Fibroblast of skin of back (primary cell): ENCODE measurements around the gene TAPBP.
"Not testable (repeated sequence)": the region's sequence is repeated elsewhere in the genome, so short reads cannot be mapped to it uniquely, and the experiment has no call there.

Source experiments
- DNase-seq: peaks from one replicate; pipeline ENCODE4 v3.0.0-alpha.2; 2013

The TAPBP gene

GRCh38 chr6:33275795-33276580 lies 37.9 kb downstream of the TAPBP start:
- not testable (repeated sequence) for DNase-seq

GRCh38 chr6:33273924-33274902 lies 39.7 kb downstream of the TAPBP start:
- DNase-seq: no peak

DNA sequence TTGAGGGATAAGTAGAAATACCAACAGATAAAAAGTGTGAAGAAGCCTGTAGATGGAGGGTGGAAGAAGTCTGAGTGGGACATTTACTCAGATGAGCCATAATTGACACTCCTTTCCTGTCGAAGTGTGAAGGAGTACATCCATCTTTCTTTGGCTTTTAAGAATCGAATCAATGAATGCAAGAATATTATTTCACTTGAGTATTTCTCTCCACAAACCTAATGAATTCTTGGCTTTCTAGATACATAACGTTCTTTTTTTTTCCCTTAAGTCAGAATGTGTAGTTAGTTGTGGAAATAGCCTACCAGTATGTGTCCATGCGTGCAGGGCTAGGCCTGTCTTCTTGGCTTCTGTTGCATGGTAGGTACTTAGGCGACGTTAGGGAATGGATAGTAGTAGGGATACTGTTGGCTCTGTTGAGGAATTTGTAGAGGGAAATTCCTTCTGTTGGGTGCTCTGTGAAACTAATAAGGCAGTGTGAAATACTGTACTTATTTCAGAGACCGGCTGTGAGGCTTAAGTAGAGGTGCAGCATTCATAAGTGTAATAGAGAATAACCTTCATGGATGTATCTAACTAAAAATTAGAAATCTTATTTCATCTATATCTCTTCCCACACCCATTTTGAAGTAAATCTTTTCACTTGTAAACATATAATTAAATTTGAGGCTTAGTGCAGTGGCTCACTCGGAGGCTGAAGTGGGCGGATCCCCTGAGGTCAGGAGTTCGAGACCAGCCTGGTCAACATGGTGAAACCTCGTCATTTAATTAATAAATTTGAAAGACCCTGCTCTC lies 40.6 kb downstream of the TAPBP start:
- DNase-seq: no peak

GRCh38 chr6:33272275-33273128 lies 41.4 kb downstream of the TAPBP start:
- DNase-seq: no peak

DNA sequence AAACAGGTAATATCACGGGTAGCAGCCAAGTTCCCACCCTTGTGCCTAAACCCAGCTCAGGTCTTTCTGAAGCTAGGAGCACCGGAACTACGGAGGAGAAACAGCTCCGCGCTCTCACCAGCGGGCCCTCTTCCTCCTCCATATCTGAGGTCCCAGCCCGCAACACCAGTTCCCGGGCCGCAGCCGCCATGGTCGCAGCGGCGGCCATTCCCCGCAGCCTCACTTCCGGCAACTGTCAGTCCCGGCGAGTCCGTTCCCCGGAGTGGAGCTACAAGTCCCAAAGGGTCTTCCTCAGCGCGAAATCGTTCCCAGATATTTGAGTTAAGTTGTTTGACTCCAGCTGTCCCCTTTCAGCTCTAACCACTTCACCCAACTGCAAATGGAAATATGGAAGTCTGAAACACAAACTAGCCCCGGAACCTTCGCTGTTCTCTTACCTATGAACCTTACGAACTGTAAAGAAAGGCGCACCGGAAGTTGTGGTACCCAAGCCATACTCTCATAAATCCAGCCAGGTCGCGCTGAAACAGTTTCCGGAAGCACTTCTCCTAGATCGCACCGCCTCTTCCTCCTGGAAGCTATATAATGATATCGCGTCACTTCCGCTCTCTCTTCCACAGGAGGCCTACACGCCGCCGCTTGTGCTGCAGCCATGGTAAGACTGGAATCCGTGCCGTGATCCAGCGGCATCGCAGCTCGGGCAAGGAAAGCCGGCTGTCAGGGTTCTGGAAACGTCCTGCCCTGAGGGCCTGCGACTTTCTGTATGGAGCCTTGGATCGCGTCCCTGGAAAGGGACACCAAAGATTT lies 42.2 kb downstream of the TAPBP start, which contains the start of the genes RPS18 and VPS52:
Gene RPS18, plus strand, starts transcription at position 608 of the 807 bp plus-strand sequence. Its CDS starts 45 bp downstream, at position 653.
Gene VPS52, minus strand, starts transcription at position 409 of the 807 bp plus-strand sequence. Its CDS starts 201 bp downstream, at position 208.
- DNase-seq: peak; percentile 99

DNA sequence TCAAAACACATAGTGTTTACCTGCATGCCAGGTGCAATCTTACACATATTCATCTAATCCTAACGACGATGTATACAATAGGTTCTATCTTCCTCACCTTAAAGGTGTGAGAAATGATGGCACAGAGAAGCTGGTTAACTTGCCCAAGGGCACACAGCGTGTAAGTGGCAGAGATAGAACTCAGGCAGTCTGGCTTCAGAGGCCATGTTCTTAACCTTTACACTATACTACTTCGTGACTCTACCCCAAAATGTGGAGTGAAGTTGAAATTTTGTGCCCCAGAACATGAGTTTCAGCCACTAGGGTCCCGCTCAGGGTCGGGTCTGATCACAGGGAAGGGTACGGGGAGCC lies 42.8 kb downstream of the TAPBP start:
- peak; percentile 27 for DNase-seq

DNA sequence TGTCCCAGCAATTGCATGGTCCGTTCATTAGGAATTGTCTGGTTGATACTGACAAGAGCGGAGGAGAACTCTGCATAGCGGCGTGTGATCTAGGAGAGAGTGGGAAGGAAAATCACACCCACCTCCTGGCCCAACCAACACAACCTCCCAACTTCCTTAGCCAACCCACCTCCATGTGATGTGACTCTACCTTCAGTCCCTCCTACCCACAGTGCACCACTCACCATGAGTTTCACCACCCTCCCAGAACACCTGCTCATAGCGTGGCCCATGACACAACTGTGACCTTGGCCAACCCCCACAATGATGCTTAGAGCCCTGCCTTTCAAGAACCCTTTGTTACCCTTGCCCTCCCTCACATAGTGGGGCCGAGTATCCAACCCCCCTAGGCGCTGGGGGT lies 49.9 kb downstream of the TAPBP start:
- DNase-seq: no peak

DNA sequence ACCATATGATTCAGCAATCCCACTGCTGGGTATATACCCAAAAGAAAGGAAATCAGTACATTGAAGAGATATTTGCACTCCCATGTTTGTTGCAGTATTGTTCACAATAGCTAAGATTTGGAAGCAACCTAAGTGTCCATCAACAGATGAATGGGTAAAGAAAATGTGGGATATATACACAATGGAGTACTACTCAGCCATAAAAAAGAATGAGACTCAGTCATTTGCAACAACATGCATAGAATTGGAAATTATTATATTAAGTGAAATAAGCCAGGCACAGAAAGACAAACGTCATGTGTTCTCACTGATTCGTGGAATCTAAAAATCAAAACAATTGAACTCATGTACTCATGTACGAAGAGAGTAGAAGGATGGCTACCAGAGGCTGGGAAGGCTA lies 51.4 kb downstream of the TAPBP start:
- DNase-seq: not testable (repeated sequence)

GRCh38 chr6:33259032-33259431 lies 54.8 kb downstream of the TAPBP start:
- DNase-seq: no peak

GRCh38 chr6:33254591-33254990 lies 59.3 kb downstream of the TAPBP start:
- DNase-seq: no peak

GRCh38 chr6:33252759-33253158 lies 61.1 kb downstream of the TAPBP start:
- peak; percentile 69 for DNase-seq

DNA sequence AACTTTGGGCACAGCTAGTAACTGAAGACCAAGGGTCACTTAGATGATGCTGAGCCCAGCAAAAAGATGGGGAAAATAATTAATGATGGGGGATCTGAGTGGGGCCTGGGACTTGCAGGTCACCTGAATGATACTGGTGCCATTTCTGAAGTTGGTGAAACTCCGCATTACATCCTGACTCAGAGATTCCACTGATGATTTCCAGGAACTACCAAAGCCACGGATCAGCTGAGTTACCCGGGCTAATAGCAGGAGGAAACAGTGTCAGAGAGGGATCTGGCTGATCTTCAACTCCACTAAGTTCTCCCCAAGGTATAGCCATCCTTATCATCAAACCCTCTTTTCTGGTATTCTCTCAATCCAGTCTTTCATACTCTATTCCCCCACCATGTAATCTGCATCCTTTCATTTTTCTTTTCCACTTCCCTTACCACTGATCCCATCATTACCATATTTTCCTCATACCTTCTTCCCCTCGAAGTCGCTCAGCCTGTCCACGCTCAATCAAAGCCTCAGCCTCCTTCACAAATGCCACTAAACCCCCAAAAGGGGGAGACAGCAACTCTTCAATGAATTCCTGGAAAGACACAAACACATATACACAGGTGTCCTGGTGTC lies 62.4 kb downstream of the TAPBP start:
- DNase-seq: peak; percentile 25

- DNase-seq: no peak
Measured at GRCh38 chr6:33250731-33251130, 63.1 kb downstream of the TAPBP start.

GRCh38 chr6:33249732-33250630 lies 63.9 kb downstream of the TAPBP start:
- peak; percentile 93 for DNase-seq
